BLaER1 treated with 17β-estradiol and CSF1 and Interleukin-3, amounts not matched to agents 10 nM and 100 nM (cell line): Measurements from ENCODE around the gene EP300.

Experiments
- H3K27ac ChIP-seq, 11 experiments: shearing (Covaris generic); formaldehyde crosslinking; 2 replicates each; pipeline ENCODE4 v1.8.1; 2022
- H3K27me3 ChIP-seq, 11 experiments: shearing (Covaris generic); formaldehyde crosslinking; 2 replicates each; pipeline ENCODE4 v1.8.1; 2022
- H3K36me3 ChIP-seq, 11 experiments: shearing (Covaris generic); formaldehyde crosslinking; 2 replicates each; pipeline ENCODE4 v1.8.1; 2022
- H3K4me1 ChIP-seq, 10 experiments: shearing (Covaris generic); formaldehyde crosslinking; 2 replicates each; pipeline ENCODE4 v1.8.1; 2022
- H3K4me2 ChIP-seq, 11 experiments: shearing (Covaris generic); formaldehyde crosslinking; 2 replicates each; pipeline ENCODE4 v1.8.1; 2022
- H3K4me3 ChIP-seq, 10 experiments: shearing (Covaris generic); formaldehyde crosslinking; 2 replicates each; pipeline ENCODE4 v1.8.1; 2022
- H3K9ac ChIP-seq, 11 experiments: shearing (Covaris generic); formaldehyde crosslinking; 2 replicates each; pipeline ENCODE4 v1.8.1; 2022
- H3K9me3 ChIP-seq, 11 experiments: shearing (Covaris generic); formaldehyde crosslinking; replicated peaks in 1 of 11; 2 replicates each; pipeline ENCODE4 v1.8.1; 2022
- H4K20me1 ChIP-seq, 11 experiments: shearing (Covaris generic); formaldehyde crosslinking; 2 replicates each; pipeline ENCODE4 v1.8.1; 2022
- Cebpa-rat ChIP-seq, 11 experiments: shearing (Covaris generic); IDR thresholded peaks; 2 replicates each; pipeline ENCODE4 v1.8.1; 2022

Gene EP300

GRCh38 chr22:41074941-41075710 lies 17.3 kb upstream of the EP300 start:
- Histone ChIP-seq H3K4me3 (no peak overlapping the region), H3K4me2 (no peak overlapping the region), H3K27ac (no peak overlapping the region), H4K20me1 (no peaks in the 10 kb centered on the region), H3K27me3 (no peaks in the 10 kb centered on the region), H3K9me3 (no peaks in the 10 kb centered on the region), H3K9ac (no peak overlapping the region), H3K4me1 (peaks cover 10 to 31% (median 25%) of the 10 kb centered on the region in 10 experiments), H3K36me3 (no peaks in the 10 kb centered on the region)
- TF ChIP-seq Cebpa-rat (IDR thresholded peaks at IDR 0.05), result no peak

- H3K4me3 ChIP-seq, result no peak overlapping the region
- H4K20me1 ChIP-seq, result no peaks in the 10 kb centered on the region
- TF ChIP-seq Cebpa-rat (IDR thresholded peaks at IDR 0.05), result no peak
- H3K27ac ChIP-seq, result no peak overlapping the region
- H3K4me1 ChIP-seq, result peaks cover 6 to 23% (median 17%) of the 10 kb centered on the region in 10 experiments
- no peaks in the 10 kb centered on the region for H3K36me3 ChIP-seq
- H3K27me3 ChIP-seq, result no peaks in the 10 kb centered on the region
- no peak overlapping the region for H3K9ac ChIP-seq
- H3K4me2 ChIP-seq, result no peak overlapping the region
- H3K9me3 ChIP-seq, result no peaks in the 10 kb centered on the region
Measured at GRCh38 chr22:41075946-41076345, 16.4 kb upstream of the EP300 start.

GRCh38 chr22:41076857-41077256 lies 15.5 kb upstream of the EP300 start:
- Histone ChIP-seq H3K4me1 (peaks cover 0 to 19% (median 12%) of the 10 kb centered on the region in 10 experiments; a peak in 19 of 20 replicates), H3K4me3 (no peak overlapping the region), H4K20me1 (no peaks in the 10 kb centered on the region), H3K9ac (no peak overlapping the region), H3K27me3 (no peaks in the 10 kb centered on the region), H3K9me3 (no peaks in the 10 kb centered on the region), H3K4me2 (no peak overlapping the region), H3K36me3 (no peaks in the 10 kb centered on the region), H3K27ac (no peak overlapping the region)
- TF ChIP-seq Cebpa-rat (IDR thresholded peaks at IDR 0.05), result no peak

- Histone ChIP-seq H3K4me1 (peaks cover 0 to 19% (median 12%) of the 10 kb centered on the region in 10 experiments; a peak in 18 of 20 replicates), H3K4me2 (peak overlapping the region in 8 of 11 experiments; percentile 23 to 56 (median 42); a peak in 13 of 22 replicates), H3K9ac (0 out of 22 replicates have a peak overlapping the region, but pooled peaks of 2 of the 11 experiments have one; percentile 2 to 9), H3K27me3 (no peaks in the 10 kb centered on the region), H3K4me3 (no peak overlapping the region), H3K9me3 (no peaks in the 10 kb centered on the region), H4K20me1 (no peaks in the 10 kb centered on the region), H3K27ac (peak overlapping the region in 3 of 11 experiments; percentile 2 to 21 (median 17); a peak in 1 of 22 replicates), H3K36me3 (no peaks in the 10 kb centered on the region)
- TF ChIP-seq Cebpa-rat (IDR thresholded peaks at IDR 0.05), result no peak
Measured at GRCh38 chr22:41078931-41079330, 13.5 kb upstream of the EP300 start.

GRCh38 chr22:41085842-41086241 lies 6.5 kb upstream of the EP300 start:
- H3K27me3 ChIP-seq, result no peaks in the 10 kb centered on the region
- no peaks in the 10 kb centered on the region for H4K20me1 ChIP-seq
- no peak overlapping the region for H3K9ac ChIP-seq
- H3K9me3 ChIP-seq, result no peaks in the 10 kb centered on the region
- peaks cover 5 to 19% (median 11%) of the 10 kb centered on the region in 10 experiments; a peak in 18 of 20 replicates for H3K4me1 ChIP-seq
- no peak overlapping the region for H3K27ac ChIP-seq
- no peak for TF ChIP-seq Cebpa-rat (IDR thresholded peaks at IDR 0.05)
- no peak overlapping the region for H3K4me2 ChIP-seq
- H3K36me3 ChIP-seq, result no peaks in the 10 kb centered on the region
- no peak overlapping the region for H3K4me3 ChIP-seq

- peaks cover 22 to 32% (median 28%) of the 10 kb centered on the region in 10 experiments for H3K4me1 ChIP-seq
- H3K27ac ChIP-seq, result peak overlapping the region; percentile 100
- H3K4me3 ChIP-seq, result peak overlapping the region; percentile 85 to 99 (median 96)
- TF ChIP-seq Cebpa-rat (IDR thresholded peaks at IDR 0.05), result no peak
- no peaks in the 10 kb centered on the region for H3K9me3 ChIP-seq
- no peaks in the 10 kb centered on the region for H3K27me3 ChIP-seq
- peak overlapping the region; percentile 77 to 97 (median 90) for H3K4me2 ChIP-seq
- H3K9ac ChIP-seq, result peak overlapping the region; percentile 99 to 100 (median 100)
- peaks cover 0 to 9% (median 2%) of the 10 kb centered on the region in 11 experiments; a peak in 6 of 22 replicates for H3K36me3 ChIP-seq
- H4K20me1 ChIP-seq, result peaks cover 29 to 39% (median 36%) of the 10 kb centered on the region in 11 experiments
Measured at GRCh38 chr22:41091132-41092022, 1.0 kb upstream of the EP300 start.

- Histone ChIP-seq H3K9ac (peak overlapping the region; percentile 99 to 100 (median 100)), H3K4me1 (peaks cover 32 to 46% (median 40%) of the 10 kb centered on the region in 10 experiments), H3K36me3 (peaks cover 0 to 16% (median 9%) of the 10 kb centered on the region in 11 experiments; a peak in 9 of 22 replicates), H3K4me2 (peak overlapping the region; percentile 79 to 97 (median 88)), H3K9me3 (no peaks in the 10 kb centered on the region), H3K4me3 (peak overlapping the region; percentile 85 to 99 (median 96)), H4K20me1 (peaks cover 45 to 55% (median 51%) of the 10 kb centered on the region in 11 experiments), H3K27ac (peak overlapping the region; percentile 100), H3K27me3 (no peaks in the 10 kb centered on the region)
- TF ChIP-seq Cebpa-rat (IDR thresholded peaks at IDR 0.05), result no peak
Measured at GRCh38 chr22:41092847-41093411, 537 bp downstream of the EP300 start.

GRCh38 chr22:41094041-41094593 lies 1.7 kb downstream of the EP300 start:
- Histone ChIP-seq H3K9me3 (no peaks in the 10 kb centered on the region), H4K20me1 (peaks cover 57 to 66% (median 63%) of the 10 kb centered on the region in 11 experiments), H3K4me1 (peaks cover 30 to 53% (median 44%) of the 10 kb centered on the region in 10 experiments), H3K27ac (peak overlapping the region in 9 of 11 experiments; percentile 100; a peak in 16 of 22 replicates), H3K36me3 (peaks cover 5 to 26% (median 17%) of the 10 kb centered on the region in 11 experiments; a peak in 20 of 22 replicates), H3K27me3 (no peaks in the 10 kb centered on the region), H3K4me2 (peak overlapping the region; percentile 79 to 97 (median 88)), H3K9ac (peak overlapping the region; percentile 99 to 100 (median 100)), H3K4me3 (peak overlapping the region; percentile 85 to 99 (median 96))
- TF ChIP-seq Cebpa-rat (IDR thresholded peaks at IDR 0.05), result no peak
